ENCODE results near the gene UBQLN1. TPM values are rescaled to one million over a fixed set of nuclear protein-coding genes. Genes with fewer than 3 reads are reported as not detected.
A peak's percentile ranks its signal among the peaks of the same experiment; 100 is the strongest.

The UBQLN1 gene
- total RNA-seq, 4 donors from 2014 or later: 65.4 to 120 (median 78.5) TPM

- no peaks in the 10 kb centered on the region for H3K27me3 ChIP-seq
- peaks cover 0 to 32% (median 0%) of the 10 kb centered on the region in 3 donors for H3K36me3 ChIP-seq
- no peaks in the 10 kb centered on the region for H3K9me3 ChIP-seq
- peaks cover 0 to 23% (median 13%) of the 10 kb centered on the region in 3 donors for H3K4me1 ChIP-seq
- intact Hi-C loops (cut with DNase I): loop anchor here (10.0 kb wide), 1 partner anchor 286 kb away; no protein-coding TSS in a partner anchor
- no peak overlapping the region for H3K4me3 ChIP-seq
- WGBS, 2 donors: 81 to 93% methylated on average over 5 of the region's 5 CpGs
- TF ChIP-seq POLR2A (IDR thresholded peaks at IDR 0.05): no peak
- TF ChIP-seq CTCF (IDR thresholded peaks at IDR 0.05): no peak
- H3K27ac ChIP-seq: no peak overlapping the region
- DNase-seq: no peak
Measured at GRCh38 chr9:83628540-83628939, 79.2 kb downstream of the UBQLN1 start.

DNA sequence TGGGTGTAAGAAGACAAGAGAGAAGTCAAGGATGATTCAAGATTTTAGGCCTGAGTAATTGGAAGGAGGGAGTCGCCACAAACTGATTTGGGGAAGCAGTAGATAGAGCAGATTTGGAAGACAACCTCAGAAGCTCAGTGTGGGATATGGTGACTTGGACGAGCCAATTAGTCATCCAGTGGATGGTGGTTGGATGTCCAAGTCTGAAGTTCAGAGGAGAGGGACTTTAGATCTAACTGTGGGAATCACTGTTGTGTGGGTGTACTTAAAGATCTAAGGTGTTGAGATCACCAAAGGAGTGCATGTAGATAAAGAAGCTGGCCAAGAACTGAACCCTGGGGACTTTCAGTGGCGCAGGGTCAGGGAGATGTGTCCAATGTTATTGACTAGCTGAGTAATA lies 82.6 kb downstream of the UBQLN1 start:
- H3K27me3 ChIP-seq: no peaks in the 10 kb centered on the region
- peak overlapping the region in 1 of 4 donors; percentile 93 for H3K27ac ChIP-seq
- H3K4me1 ChIP-seq: peaks cover 4 to 32% (median 16%) of the 10 kb centered on the region in 3 donors
- no peak overlapping the region for H3K4me3 ChIP-seq
- no peaks in the 10 kb centered on the region for H3K9me3 ChIP-seq
- 91 to 95% methylated on average over 3 of the region's 3 CpGs for WGBS, 2 donors
- H3K36me3 ChIP-seq: peaks cover 0 to 32% (median 0%) of the 10 kb centered on the region in 3 donors
- no peak for DNase-seq
- intact Hi-C loops (cut with DNase I): loop anchor here (10.0 kb wide), 1 partner anchor 290 kb away; no protein-coding TSS in a partner anchor
- no peak for TF ChIP-seq CTCF (IDR thresholded peaks at IDR 0.05)
- TF ChIP-seq POLR2A (IDR thresholded peaks at IDR 0.05): no peak

- intact Hi-C loops (cut with DNase I): loop anchor here (10.0 kb wide), 1 partner anchor 291 kb away; no protein-coding TSS in a partner anchor
Measured at GRCh38 chr9:83623679-83624076, 84.1 kb downstream of the UBQLN1 start.

DNA sequence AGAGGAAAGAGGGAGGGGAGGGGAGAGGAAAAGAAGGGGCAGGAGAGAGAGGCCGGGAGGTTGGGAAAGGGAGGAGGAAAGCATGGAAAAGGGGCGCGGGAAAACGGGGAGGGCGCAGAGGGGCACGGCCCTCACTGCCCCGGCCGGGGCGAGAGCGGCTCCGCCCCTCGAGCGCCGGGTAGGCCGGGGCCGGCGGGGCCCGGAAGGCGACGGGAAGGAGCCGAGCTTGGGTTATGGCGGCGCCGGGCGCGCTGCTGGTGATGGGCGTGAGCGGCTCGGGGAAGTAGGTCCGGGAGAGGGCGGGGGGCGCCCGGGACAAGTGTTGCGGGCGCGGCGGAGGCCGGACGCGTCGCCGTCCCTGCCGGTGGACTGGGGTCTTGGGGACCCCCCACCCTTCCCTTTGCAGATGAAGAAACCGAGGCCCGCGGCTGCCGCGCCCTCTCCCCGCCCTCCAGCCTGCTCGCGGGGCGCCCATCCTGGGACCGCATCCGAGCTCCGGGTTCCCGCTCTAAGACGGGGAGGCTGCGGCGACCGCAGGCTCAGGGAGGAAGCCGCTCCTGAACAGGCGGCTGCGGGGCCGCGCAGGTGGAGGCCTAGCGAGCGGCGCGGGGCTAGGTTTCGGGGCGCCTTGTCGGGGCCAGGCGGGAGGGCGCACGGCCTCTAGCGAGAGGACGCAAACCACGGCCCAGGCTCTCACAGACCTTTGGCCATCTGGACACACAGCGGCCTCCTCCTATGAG lies 84.6 kb downstream of the UBQLN1 start, which contains the start of gene IDNK:
Gene IDNK (plus strand): TSS at position 205 of the 740 bp plus-strand sequence. CDS start 29 bp downstream, at position 234.
- no peaks in the 10 kb centered on the region for H3K27me3 ChIP-seq
- H3K27ac ChIP-seq: peak within 1 kb of the TSS; percentile 87 to 93 (median 92)
- no peak for DNase-seq
- H3K4me1 ChIP-seq: peaks cover 4 to 32% (median 16%) of the 10 kb centered on the region in 3 donors
- no peaks in the 10 kb centered on the region for H3K9me3 ChIP-seq
- intact Hi-C loops (cut with DNase I): loop anchor here (10.0 kb wide), 1 partner anchor 292 kb away; no protein-coding TSS in a partner anchor
- peaks cover 0 to 16% (median 0%) of the 10 kb centered on the region in 3 donors for H3K36me3 ChIP-seq
- H3K4me3 ChIP-seq: peak within 1 kb of the TSS; percentile 68 to 97 (median 84)
- TF ChIP-seq POLR2A (IDR thresholded peaks at IDR 0.05) (peak in 2 of 4 donors; percentile 48 to 55), CTCF (IDR thresholded peaks at IDR 0.05) (no peak)
- WGBS, 2 donors: 0 to 1% methylated on average over 19 to 23 of the region's 79 CpGs

More at GRCh38 chr9:83623679-83624076, 84.1 kb downstream of the UBQLN1 start:
- Histone ChIP-seq H3K4me1 (peaks cover 4 to 32% (median 16%) of the 10 kb centered on the region in 3 donors), H3K27ac (peak overlapping the region; percentile 87 to 93 (median 92)), H3K9me3 (no peaks in the 10 kb centered on the region), H3K27me3 (no peaks in the 10 kb centered on the region), H3K4me3 (peak overlapping the region; percentile 68 to 97 (median 84)), H3K36me3 (peaks cover 0 to 21% (median 0%) of the 10 kb centered on the region in 3 donors)
- WGBS, 2 donors: 9 to 16% methylated on average over 4 to 5 of the region's 5 CpGs
- TF ChIP-seq CTCF (IDR thresholded peaks at IDR 0.05): no peak
- no peak for TF ChIP-seq POLR2A (IDR thresholded peaks at IDR 0.05)
- DNase-seq: no peak
